Measurements from ENCODE around the gene SAMD11.

SAMD11 gene

DNA sequence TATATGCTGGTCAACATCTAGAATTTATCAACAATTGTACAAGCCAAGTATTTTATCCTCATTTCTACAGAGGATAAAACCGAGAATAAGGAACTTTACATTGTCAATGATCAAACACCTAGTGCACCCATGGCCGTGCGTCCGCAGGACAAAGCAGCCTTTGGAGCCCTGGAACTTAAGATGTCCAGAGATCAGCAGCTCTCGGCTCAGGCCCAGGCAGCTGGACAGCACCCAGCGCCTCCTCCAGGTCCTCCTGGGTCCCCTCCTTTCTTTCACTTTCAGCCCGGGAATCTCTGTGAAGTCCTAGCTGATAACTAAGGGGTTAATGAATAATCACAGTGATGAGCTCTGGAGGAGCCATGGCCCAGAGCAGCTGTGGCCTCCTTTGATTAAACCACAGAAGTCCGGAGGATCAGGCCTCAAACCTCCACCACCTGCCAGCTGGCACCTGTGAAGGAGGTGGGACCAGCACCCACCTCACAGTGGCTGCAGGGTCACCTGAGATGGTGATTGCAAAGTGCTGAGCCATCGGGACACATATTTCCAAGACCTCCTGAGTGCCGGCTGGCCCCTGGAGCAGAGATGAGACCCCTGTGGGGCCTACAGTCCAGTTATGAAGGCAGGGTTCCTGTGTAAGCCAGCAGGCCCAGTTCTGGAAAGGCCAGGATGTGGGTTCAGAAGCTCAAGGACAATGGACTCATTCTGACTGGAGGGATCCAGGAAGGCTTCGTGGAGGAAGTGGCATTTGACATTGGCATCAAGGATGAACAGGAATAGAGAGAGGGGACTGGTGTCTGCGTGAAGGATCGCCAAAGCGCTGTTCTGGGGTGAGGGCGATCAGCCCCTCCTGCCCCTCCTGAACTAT lies 11.6 kb upstream of the SAMD11 start:
- ChIA-PET CTCF (interaction anchor here (0.9 kb wide), 1 partner anchor 8 kb away, joined by 3 read pairs; no protein-coding TSS in a partner anchor), POLR2A (no interaction called here)
- DNase-seq (ENCODE audit: extremely low spot score): no peak
- TF ChIP-seq, protein P1, sequence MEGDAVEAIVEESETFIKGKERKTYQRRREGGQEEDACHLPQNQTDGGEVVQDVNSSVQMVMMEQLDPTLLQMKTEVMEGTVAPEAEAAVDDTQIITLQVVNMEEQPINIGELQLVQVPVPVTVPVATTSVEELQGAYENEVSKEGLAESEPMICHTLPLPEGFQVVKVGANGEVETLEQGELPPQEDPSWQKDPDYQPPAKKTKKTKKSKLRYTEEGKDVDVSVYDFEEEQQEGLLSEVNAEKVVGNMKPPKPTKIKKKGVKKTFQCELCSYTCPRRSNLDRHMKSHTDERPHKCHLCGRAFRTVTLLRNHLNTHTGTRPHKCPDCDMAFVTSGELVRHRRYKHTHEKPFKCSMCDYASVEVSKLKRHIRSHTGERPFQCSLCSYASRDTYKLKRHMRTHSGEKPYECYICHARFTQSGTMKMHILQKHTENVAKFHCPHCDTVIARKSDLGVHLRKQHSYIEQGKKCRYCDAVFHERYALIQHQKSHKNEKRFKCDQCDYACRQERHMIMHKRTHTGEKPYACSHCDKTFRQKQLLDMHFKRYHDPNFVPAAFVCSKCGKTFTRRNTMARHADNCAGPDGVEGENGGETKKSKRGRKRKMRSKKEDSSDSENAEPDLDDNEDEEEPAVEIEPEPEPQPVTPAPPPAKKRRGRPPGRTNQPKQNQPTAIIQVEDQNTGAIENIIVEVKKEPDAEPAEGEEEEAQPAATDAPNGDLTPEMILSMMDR (IDR thresholded peaks at IDR 0.05; ENCODE audit: control extremely low read depth, extremely low read depth, low read depth, missing control alignments): no peak

DNA sequence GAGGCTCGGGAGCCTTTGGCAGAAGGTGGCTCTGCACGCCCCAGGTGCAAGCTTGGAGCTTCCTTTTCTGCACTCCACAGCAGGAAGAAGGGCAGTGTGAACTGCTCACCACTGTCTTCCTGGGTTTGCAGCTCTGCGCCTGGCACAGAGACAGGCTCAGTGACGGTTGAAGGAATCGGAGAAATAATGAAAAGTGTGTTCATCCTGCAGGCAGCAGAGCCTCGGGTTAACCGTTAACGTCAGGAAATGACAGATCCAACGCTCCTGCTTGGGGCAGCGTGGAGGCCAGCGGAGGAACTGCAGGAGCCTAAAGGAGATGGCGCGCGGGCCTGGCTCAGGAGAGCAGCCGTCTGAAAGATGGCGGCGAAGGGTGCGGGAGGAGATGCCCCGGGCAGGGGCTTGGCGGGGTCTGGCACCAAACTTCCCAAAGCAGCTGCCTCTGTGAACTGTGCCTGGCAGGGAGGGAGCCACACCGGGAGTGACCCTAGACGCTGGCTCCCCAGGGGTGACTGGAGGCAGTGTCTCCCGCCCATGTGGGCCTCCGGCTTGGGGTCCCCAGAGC lies 10.9 kb upstream of the SAMD11 start:
- CTCF ChIA-PET: interaction anchor here (0.9 kb wide), 1 partner anchor 9 kb away, joined by 3 read pairs; no protein-coding TSS in a partner anchor
- POLR2A ChIA-PET: no interaction called here
- DNase-seq (ENCODE audit: extremely low spot score): no peak
- TF ChIP-seq, protein P1 (IDR thresholded peaks at IDR 0.05; ENCODE audit: control extremely low read depth, extremely low read depth, low read depth, missing control alignments): no peak

GRCh38 chr1:913491-914130 lies 10.1 kb upstream of the SAMD11 start:
- ChIA-PET POLR2A (no interaction called here), CTCF (interaction anchor here (3.0 kb wide), 1 partner anchor 8 kb away, joined by 14 read pairs; no protein-coding TSS in a partner anchor)
- DNase-seq (ENCODE audit: extremely low spot score): no peak
- TF ChIP-seq, protein P1 (IDR thresholded peaks at IDR 0.05; ENCODE audit: control extremely low read depth, extremely low read depth, low read depth, missing control alignments): no peak

DNA sequence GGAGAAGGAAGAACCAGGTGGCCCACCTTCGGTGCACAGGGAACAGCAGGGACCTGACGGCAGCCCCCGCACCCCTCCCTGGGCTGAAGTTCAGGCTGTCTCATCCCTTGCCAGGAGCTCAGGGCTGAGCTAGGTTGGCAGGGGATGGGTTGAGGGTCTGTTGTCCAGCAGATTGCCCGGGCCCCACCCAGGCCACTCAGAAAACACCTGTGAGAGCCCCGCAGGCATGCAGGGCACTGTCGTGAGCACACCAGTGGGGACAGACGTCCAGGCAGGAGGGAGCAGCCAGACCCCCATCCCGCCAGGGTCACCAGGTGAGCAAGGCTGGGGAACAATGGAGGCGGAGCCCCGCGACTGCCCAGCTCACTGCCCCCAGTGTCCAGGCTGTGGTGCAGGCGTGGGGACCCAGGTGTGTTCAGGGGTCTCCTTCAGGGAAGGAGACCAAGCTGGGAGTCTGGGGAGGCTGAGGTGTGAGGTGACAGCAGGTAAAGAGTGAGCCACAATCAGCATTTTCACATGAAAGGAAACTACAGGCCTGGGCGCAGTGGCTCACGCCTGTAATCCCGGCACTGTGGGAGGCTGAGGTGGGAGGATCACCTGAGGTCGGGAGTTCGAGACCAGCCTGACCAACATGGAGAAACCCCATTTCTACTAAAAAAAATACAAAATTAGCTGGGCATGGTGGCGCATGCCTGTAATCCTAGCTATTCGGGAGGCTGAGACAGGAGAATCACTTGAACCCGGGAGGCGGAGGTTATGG lies 9.4 kb upstream of the SAMD11 start:
- DNase-seq (ENCODE audit: extremely low spot score): no peak
- TF ChIP-seq, protein P1 (IDR thresholded peaks at IDR 0.05; ENCODE audit: control extremely low read depth, extremely low read depth, low read depth, missing control alignments): no peak
- ChIA-PET CTCF (interaction anchor here (3.0 kb wide), 1 partner anchor 9 kb away, joined by 14 read pairs; no protein-coding TSS in a partner anchor), POLR2A (no interaction called here)

GRCh38 chr1:914891-915280 lies 8.8 kb upstream of the SAMD11 start:
- POLR2A ChIA-PET: no interaction called here

More at GRCh38 chr1:914891-915280, 8.8 kb upstream of the SAMD11 start:
- no peak for DNase-seq (ENCODE audit: extremely low spot score)
- CTCF ChIA-PET: interaction anchor here (3.0 kb wide), 1 partner anchor 10 kb away, joined by 14 read pairs; no protein-coding TSS in a partner anchor
- TF ChIP-seq, protein P1 (IDR thresholded peaks at IDR 0.05; ENCODE audit: control extremely low read depth, extremely low read depth, low read depth, missing control alignments): no peak
